HepG2 (cell line): ENCODE results near the gene HPD. TPM values are rescaled to one million over a fixed set of nuclear protein-coding genes. Genes with fewer than 3 reads are reported as not detected.

Experiments
- AHR ChIP-seq: IDR thresholded peaks from 2 replicates; pipeline ENCODE4 v1.6.1; 2018; ENCODE audit warnings: missing genetic modification reagents, missing compliant biosample characterization
- CENPX ChIP-seq: sonication (generic); formaldehyde crosslinking; IDR thresholded peaks from 2 replicates; pipeline ENCODE4 v1.9.0; 2021; ENCODE audit warnings: mild to moderate bottlenecking, missing genetic modification reagents, moderate library complexity
- ELF1 ChIP-seq: sonication (generic); formaldehyde crosslinking; IDR thresholded peaks from 2 replicates; pipeline ENCODE4 v1.4.0; 2020; ENCODE audit warnings: missing genetic modification reagents
- HES4 ChIP-seq: sonication (generic); formaldehyde crosslinking; IDR thresholded peaks from 2 replicates; pipeline ENCODE4 v1.9.0; 2021; ENCODE audit warnings: mild to moderate bottlenecking, missing genetic modification reagents, borderline replicate concordance
- JUNB ChIP-seq: sonication (generic); formaldehyde crosslinking; IDR thresholded peaks from 2 replicates; pipeline ENCODE4 v1.8.0; 2022; ENCODE audit warnings: missing genetic modification reagents, mild to moderate bottlenecking, borderline replicate concordance
- MIER2 ChIP-seq: IDR thresholded peaks from 2 replicates; pipeline ENCODE4 v1.6.1; 2016; ENCODE audit warnings: missing biosample characterization, missing genetic modification reagents
- MTERF4 ChIP-seq: sonication (generic); formaldehyde crosslinking; IDR thresholded peaks from 2 replicates; pipeline ENCODE4 v1.8.0; 2023; ENCODE audit warnings: mild to moderate bottlenecking, missing genetic modification reagents
- NRL ChIP-seq: sonication (generic); formaldehyde crosslinking; IDR thresholded peaks from 2 replicates; pipeline ENCODE4 v1.5.0; 2020; ENCODE audit warnings: missing genetic modification reagents, mild to moderate bottlenecking, moderate library complexity, borderline replicate concordance
- THRA ChIP-seq: sonication (generic); formaldehyde crosslinking; IDR thresholded peaks from 2 replicates; pipeline ENCODE4 v1.4.0; 2020; ENCODE audit warnings: missing genetic modification reagents, borderline replicate concordance
- ZFP91 ChIP-seq: sonication (generic); formaldehyde crosslinking; IDR thresholded peaks from 2 replicates; pipeline ENCODE4 v1.9.0; 2022; ENCODE audit warnings: missing genetic modification reagents, mild to moderate bottlenecking, borderline replicate concordance
- ZNF142 ChIP-seq: sonication (generic); formaldehyde crosslinking; IDR thresholded peaks from 2 replicates; pipeline ENCODE4 v1.4.0; 2020; ENCODE audit warnings: missing genetic modification reagents
- ZNF17 ChIP-seq: sonication (generic); formaldehyde crosslinking; IDR thresholded peaks from 2 replicates; pipeline ENCODE4 v1.5.0; 2020; ENCODE audit warnings: mild to moderate bottlenecking, missing genetic modification reagents
- ZNF484 ChIP-seq: sonication (generic); formaldehyde crosslinking; IDR thresholded peaks from 2 replicates; pipeline ENCODE4 v1.5.1; 2020; ENCODE audit warnings: mild to moderate bottlenecking, low read depth, missing genetic modification reagents, borderline replicate concordance
- ZNF570 ChIP-seq: sonication (generic); formaldehyde crosslinking; IDR thresholded peaks from 2 replicates; pipeline ENCODE4 v1.4.0; 2020; ENCODE audit warnings: mild to moderate bottlenecking, missing genetic modification reagents, borderline replicate concordance
- ZNF678 ChIP-seq: sonication (generic); formaldehyde crosslinking; IDR thresholded peaks from 2 replicates; pipeline ENCODE4 v1.4.0; 2020; ENCODE audit warnings: mild to moderate bottlenecking, missing genetic modification reagents
- ZNF747 ChIP-seq: sonication (generic); formaldehyde crosslinking; IDR thresholded peaks from 2 replicates; pipeline ENCODE4 v1.8.1; 2023; ENCODE audit warnings: missing genetic modification reagents, mild to moderate bottlenecking, borderline replicate concordance
- ZNF790 ChIP-seq: sonication (generic); formaldehyde crosslinking; IDR thresholded peaks from 2 replicates; pipeline ENCODE4 v1.8.0; 2022; ENCODE audit warnings: missing genetic modification reagents, mild to moderate bottlenecking, borderline replicate concordance
- ZNF841 ChIP-seq: sonication (generic); formaldehyde crosslinking; IDR thresholded peaks from 2 replicates; pipeline ENCODE4 v1.8.1; 2023; ENCODE audit warnings: missing genetic modification reagents, borderline replicate concordance
- polyA plus RNA-seq, 8 experiments: library from polyadenylated mRNA; depleted of rRNA in 3 of 8; stranded (reverse) in 7 of 8; unstranded in 1 of 8; fragments of >200 nt; fragmentation: Illumina TruSeq in 4 of 8; extraction: Trizol in 4 of 8; gene quantifications; 2 replicates each; pipeline versions ENCODE4 v1.2.1 to v1.2.3, GENCODE V29; 2011 to 2016; ENCODE audit warnings: low read depth in 4 of 8, missing spikeins in 1 of 8, mixed read lengths in 1 of 8; ENCODE audit not compliant: insufficient read depth in 1 of 8
- total RNA-seq, 5 experiments: library from RNA; depleted of rRNA; stranded (reverse); fragments of >200 nt; fragmentation: Illumina TruSeq; extraction: Trizol; gene quantifications; 2 replicates each; pipeline ENCODE4 v1.2.3, GENCODE V29; 2016; ENCODE audit warnings: low read depth in 1 of 5

The HPD gene
- total and polyA plus RNA-seq, 2 of the 13 experiments (the other 11 are each of a cell fraction or from before 2014, with no cell fraction given) = 120 to 195 TPM

GRCh38 chr12:121857322-121858246 lies 1.1 kb downstream of the HPD start (continued):
- TF ChIP-seq MIER2 (no peak), HES4 (CRISPR knock-in tag) (no peak), ZNF570 (CRISPR knock-in tag) (no peak), AHR (CRISPR knock-in tag) (0 out of 2 replicates have a peak, but pooled peaks have one; percentile 36), CENPX (CRISPR knock-in tag) (no peak), ZNF142 (CRISPR knock-in tag) (no peak), ZNF841 (CRISPR knock-in tag) (no peak), ELF1 (CRISPR knock-in tag) (peak; percentile 78), MTERF4 (CRISPR knock-in tag) (no peak), ZNF790 (CRISPR knock-in tag) (no peak), ZNF484 (CRISPR knock-in tag) (no peak), ZNF17 (no peak), ZNF747 (CRISPR knock-in tag) (0 out of 2 replicates have a peak, but pooled peaks have one; percentile 11), ZNF678 (CRISPR knock-in tag) (no peak), NRL (CRISPR knock-in tag) (peak; percentile 50; the same call in 1 of the 2 replicates), THRA (CRISPR knock-in tag) (0 out of 2 replicates have a peak, but pooled peaks have one; percentile 25), JUNB (CRISPR knock-in tag) (no peak; the same call in 1 of the 2 replicates), ZFP91 (CRISPR knock-in tag) (peak; percentile 24; the same call in 1 of the 2 replicates)
